CD4-positive, alpha-beta T cell (primary cell): ENCODE measurements around the gene PMF1. TPM values are rescaled to one million over a fixed set of nuclear protein-coding genes. Genes with fewer than 3 reads are reported as not detected.

Source experiments
- ATAC-seq: fragments of 200-7000 bp; cut with Tn5 transposase; one replicate; pipeline ENCODE4 v1.10.0; 2022; ENCODE audit warnings: mild to moderate bottlenecking; ENCODE audit not compliant: poor library complexity
- CTCF ChIA-PET: fragments of 350-600 bp; sonication (Branson Sonifier 250); formaldehyde crosslinking; loops from one replicate; lab custom pipeline; 2021; ENCODE audit warnings: antibody characterized with exemption, inconsistent platforms; lab: Charles Lee
- POLR2A ChIA-PET: fragments of 350-600 bp; sonication (Branson Sonifier 250); formaldehyde crosslinking; loops from one replicate; lab custom pipeline; 2021; ENCODE audit warnings: antibody characterized with exemption, inconsistent platforms; lab: Charles Lee
- DNase-seq, 14 experiments: peaks; one replicate each; pipeline ENCODE4 v3.0.0-alpha.2; 2013 to 2020; ENCODE audit warnings: mixed read lengths in 2 of 14
- H3K27ac ChIP-seq, 2 donors: one replicate each; pipeline versions ENCODE4 v1.5.1 to v1.7.0; 2013; ENCODE audit warnings: low read length in 2 of 2, low read depth in 1 of 2, mild to moderate bottlenecking in 1 of 2
- H3K27me3 ChIP-seq, 2 experiments: 1 replicate in 1 of 2; 2 replicates in 1 of 2; pipeline versions ENCODE4 v1.6.1 to v1.7.0; 2013; ENCODE audit warnings: low read length in 2 of 2, control low read depth in 1 of 2, mild to moderate bottlenecking in 1 of 2, moderate library complexity in 1 of 2; ENCODE audit not compliant: insufficient read depth in 2 of 2, control insufficient read depth in 1 of 2
- H3K36me3 ChIP-seq: one replicate; pipeline ENCODE4 v1.6.1; 2013; ENCODE audit warnings: low read length, control low read depth; ENCODE audit not compliant: insufficient read depth
- H3K4me1 ChIP-seq: one replicate; pipeline ENCODE4 v1.6.1; 2013; ENCODE audit warnings: low read length, control low read depth; ENCODE audit not compliant: insufficient read depth
- H3K4me3 ChIP-seq: one replicate; pipeline ENCODE4 v1.5.1; 2013; ENCODE audit warnings: mild to moderate bottlenecking, low read length, moderate library complexity
- H3K9me3 ChIP-seq, 2 experiments: 1 replicate in 1 of 2; 2 replicates in 1 of 2; pipeline versions ENCODE4 v1.6.1 to v1.7.0; 2013; ENCODE audit warnings: low read length in 2 of 2, mild to moderate bottlenecking in 2 of 2, control low read depth in 1 of 2, moderate library complexity in 1 of 2; ENCODE audit not compliant: control insufficient read depth in 1 of 2, insufficient read depth in 1 of 2
- H3K27ac Mint-ChIP-seq: one replicate; pipeline ENCODE4 v1.8.0; 2020; ENCODE audit warnings: mixed read lengths
- H3K27me3 Mint-ChIP-seq: one replicate; pipeline ENCODE4 v1.8.0; 2021; ENCODE audit warnings: mixed read lengths
- H3K36me3 Mint-ChIP-seq: one replicate; pipeline ENCODE4 v1.8.0; 2021; ENCODE audit warnings: low read depth, mixed read lengths
- H3K4me1 Mint-ChIP-seq: one replicate; pipeline ENCODE4 v1.8.0; 2021; ENCODE audit warnings: low read depth, mixed read lengths
- H3K4me3 Mint-ChIP-seq: one replicate; pipeline ENCODE4 v1.8.0; 2020; ENCODE audit warnings: mild to moderate bottlenecking, mixed read lengths
- H3K9me3 Mint-ChIP-seq: one replicate; pipeline ENCODE4 v1.8.0; 2020; ENCODE audit warnings: mixed read lengths
- intact Hi-C, 2 experiments: fragments of 100-400 bp; cut with DNase I in 1 of 2; cut with micrococcal nuclease in 1 of 2; formaldehyde crosslinking; loops; one replicate each; pipeline versions ENCODE4 v1.15.1 to v1.9.0; 2023 to 2025; cut with DNase I, micrococcal nuclease
- polyA plus RNA-seq, 2 donors: library from polyadenylated mRNA; unstranded; fragments of 120-200 nt; gene quantifications; one replicate each; pipeline ENCODE4 v1.2.1, GENCODE V29; 2013
- total RNA-seq, 174 experiments: library from RNA in 2 of 174; stranded (reverse) in 2 of 174; gene quantifications; one replicate each; pipeline ENCODE4 v1.2.3 and lab custom pipeline; 2021 to 2026
- TF ChIP-seq, protein P1 (sequence below): fragments of 200-600 bp; IDR thresholded peaks from one replicate; pipeline ENCODE4 v1.8.0; 2022; ENCODE audit warnings: antibody characterized with exemption, mild to moderate bottlenecking

Gene PMF1, protein sequence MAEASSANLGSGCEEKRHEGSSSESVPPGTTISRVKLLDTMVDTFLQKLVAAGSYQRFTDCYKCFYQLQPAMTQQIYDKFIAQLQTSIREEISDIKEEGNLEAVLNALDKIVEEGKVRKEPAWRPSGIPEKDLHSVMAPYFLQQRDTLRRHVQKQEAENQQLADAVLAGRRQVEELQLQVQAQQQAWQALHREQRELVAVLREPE
- total RNA-seq (10 to 100 TPM; 58.0 to 61.2 TPM), total RNA-seq (lab: John Stamatoyannopoulos, UW) (6.9 to 52.8 (median 17.0) reads per million in 172 experiments)
- 43.7 TPM for polyA plus RNA-seq (2013, experiment 1 of 2)
- 46.8 TPM for polyA plus RNA-seq (2013, experiment 2 of 2)

DNA sequence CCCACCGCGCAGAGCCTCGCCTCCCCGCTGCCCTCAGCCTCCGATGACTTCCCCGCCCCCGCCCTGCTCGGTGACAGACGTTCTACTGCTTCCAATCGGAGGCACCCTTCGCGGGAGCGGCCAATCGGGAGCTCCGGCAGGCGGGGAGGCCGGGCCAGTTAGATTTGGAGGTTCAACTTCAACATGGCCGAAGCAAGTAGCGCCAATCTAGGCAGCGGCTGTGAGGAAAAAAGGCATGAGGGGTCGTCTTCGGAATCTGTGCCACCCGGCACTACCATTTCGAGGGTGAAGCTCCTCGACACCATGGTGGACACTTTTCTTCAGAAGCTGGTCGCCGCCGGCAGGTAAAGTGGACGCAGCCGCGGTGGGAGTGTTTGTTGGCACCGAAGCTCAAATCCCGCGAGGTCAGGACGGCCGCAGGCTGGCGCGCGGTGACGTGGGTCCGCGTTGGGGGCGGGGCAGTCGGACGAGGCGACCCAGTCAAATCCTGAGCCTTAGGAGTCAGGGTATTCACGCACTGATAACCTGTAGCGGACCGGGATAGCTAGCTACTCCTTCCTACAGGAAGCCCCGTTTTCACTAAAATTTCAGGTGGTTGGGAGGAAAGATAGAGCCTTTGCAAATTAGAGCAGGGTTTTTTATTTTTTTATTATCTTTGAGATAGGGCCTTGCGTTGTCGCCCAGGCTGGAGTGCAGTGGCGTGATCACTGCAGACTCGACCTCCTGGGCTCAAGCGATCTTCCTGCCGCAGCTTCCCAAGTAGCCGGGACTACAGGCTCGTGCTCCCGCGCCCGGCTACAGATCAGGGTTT is at the start of gene PMF1:
Gene PMF1, plus strand, starts transcription at position 175 of the 811 bp plus-strand sequence. Its CDS starts 9 bp downstream, at position 184.
- Mint-ChIP-seq H3K36me3 (peaks cover 76% of the 10 kb centered on the region), H3K27ac (peak within 1 kb of the TSS; percentile 99), H3K4me3 (peak within 1 kb of the TSS; percentile 98), H3K27me3 (no peaks in the 10 kb centered on the region), H3K9me3 (no peaks in the 10 kb centered on the region), H3K4me1 (peaks cover 37% of the 10 kb centered on the region)
- H3K4me3 ChIP-seq, result peak within 1 kb of the TSS; percentile 69
- peak; percentile 96 for ATAC-seq
- TF ChIP-seq, protein P1, sequence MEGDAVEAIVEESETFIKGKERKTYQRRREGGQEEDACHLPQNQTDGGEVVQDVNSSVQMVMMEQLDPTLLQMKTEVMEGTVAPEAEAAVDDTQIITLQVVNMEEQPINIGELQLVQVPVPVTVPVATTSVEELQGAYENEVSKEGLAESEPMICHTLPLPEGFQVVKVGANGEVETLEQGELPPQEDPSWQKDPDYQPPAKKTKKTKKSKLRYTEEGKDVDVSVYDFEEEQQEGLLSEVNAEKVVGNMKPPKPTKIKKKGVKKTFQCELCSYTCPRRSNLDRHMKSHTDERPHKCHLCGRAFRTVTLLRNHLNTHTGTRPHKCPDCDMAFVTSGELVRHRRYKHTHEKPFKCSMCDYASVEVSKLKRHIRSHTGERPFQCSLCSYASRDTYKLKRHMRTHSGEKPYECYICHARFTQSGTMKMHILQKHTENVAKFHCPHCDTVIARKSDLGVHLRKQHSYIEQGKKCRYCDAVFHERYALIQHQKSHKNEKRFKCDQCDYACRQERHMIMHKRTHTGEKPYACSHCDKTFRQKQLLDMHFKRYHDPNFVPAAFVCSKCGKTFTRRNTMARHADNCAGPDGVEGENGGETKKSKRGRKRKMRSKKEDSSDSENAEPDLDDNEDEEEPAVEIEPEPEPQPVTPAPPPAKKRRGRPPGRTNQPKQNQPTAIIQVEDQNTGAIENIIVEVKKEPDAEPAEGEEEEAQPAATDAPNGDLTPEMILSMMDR, result no peak
- no peaks in the 10 kb centered on the region for H3K27me3 ChIP-seq
- DNase-seq, result peak; percentile 90 to 97 (median 94)
- ChIA-PET CTCF (interaction anchor here (0.7 to 4.5 kb wide), 4 partner anchors 11 to 116 kb away, joined by 3 to 45 read pairs (median 4); partner anchors contain the start of genes SLC25A44 and SMG5), POLR2A (interaction anchor here (0.6 to 2.8 kb wide), 40 partner anchors 9 to 576 kb away, joined by 3 to 46 read pairs (median 4); partner anchors contain the start of genes ARHGEF2, CCT3, GON4L and KHDC4)
- peaks cover 46% of the 10 kb centered on the region for H3K4me1 ChIP-seq
- intact Hi-C loops, result loop anchor here (1.0 to 10.0 kb wide), 3 partner anchors 20 to 532 kb away; partner anchors contain the start of genes CCT3 (in 1 of the 2), MRPL24 (in 1 of the 2) and TSACC (in 1 of the 2)
- H3K27ac ChIP-seq, result peak within 1 kb of the TSS; percentile 90 to 98
- peaks cover 33% of the 10 kb centered on the region for H3K36me3 ChIP-seq
- H3K9me3 ChIP-seq, result no peaks in the 10 kb centered on the region

DNA sequence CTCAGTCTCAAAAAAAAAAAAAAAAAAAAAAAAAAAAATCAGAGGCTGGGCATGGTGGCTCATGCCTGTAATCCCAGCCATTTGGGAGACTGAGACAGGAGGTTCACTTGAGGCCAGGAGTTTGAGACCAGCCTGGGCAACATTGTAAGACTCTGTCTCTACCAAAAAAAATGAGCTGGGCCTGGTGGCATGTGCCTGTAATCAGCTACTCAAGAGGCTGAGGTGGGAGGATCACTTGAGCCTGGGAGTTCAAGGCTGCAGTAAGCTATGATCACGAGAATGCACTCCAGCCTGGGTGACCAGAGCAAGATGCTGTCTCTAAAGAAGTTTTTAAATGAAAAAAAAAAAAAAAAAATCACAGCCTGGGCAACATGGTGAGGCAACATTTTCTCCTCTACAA is 49.1 kb upstream of the PMF1 start:
- POLR2A ChIA-PET, result interaction anchor here (0.6 to 1.7 kb wide), 4 partner anchors 8 to 49 kb away, joined by 3 to 7 read pairs (median 4); partner anchors contain the start of gene PMF1
- Histone ChIP-seq H3K27ac (no peak overlapping the region), H3K9me3 (no peaks in the 10 kb centered on the region), H3K4me3 (no peak overlapping the region), H3K27me3 (no peaks in the 10 kb centered on the region), H3K36me3 (no peaks in the 10 kb centered on the region), H3K4me1 (peaks cover 15% of the 10 kb centered on the region)
- Mint-ChIP-seq H3K4me1 (peaks cover 26% of the 10 kb centered on the region), H3K9me3 (no peaks in the 10 kb centered on the region), H3K36me3 (peaks cover 4% of the 10 kb centered on the region), H3K4me3 (peak overlapping the region; percentile 20), H3K27ac (no peak overlapping the region), H3K27me3 (no peaks in the 10 kb centered on the region)
- TF ChIP-seq, protein P1, result no peak
- CTCF ChIA-PET, result interaction anchor here (0.7 to 0.8 kb wide), 2 partner anchors 11 to 22 kb away, joined by 4 to 7 read pairs; no protein-coding TSS in a partner anchor
- intact Hi-C loops, result no loop called here
- ATAC-seq (no peak), DNase-seq (peak in 1 of 14 experiments; percentile 26)

DNA sequence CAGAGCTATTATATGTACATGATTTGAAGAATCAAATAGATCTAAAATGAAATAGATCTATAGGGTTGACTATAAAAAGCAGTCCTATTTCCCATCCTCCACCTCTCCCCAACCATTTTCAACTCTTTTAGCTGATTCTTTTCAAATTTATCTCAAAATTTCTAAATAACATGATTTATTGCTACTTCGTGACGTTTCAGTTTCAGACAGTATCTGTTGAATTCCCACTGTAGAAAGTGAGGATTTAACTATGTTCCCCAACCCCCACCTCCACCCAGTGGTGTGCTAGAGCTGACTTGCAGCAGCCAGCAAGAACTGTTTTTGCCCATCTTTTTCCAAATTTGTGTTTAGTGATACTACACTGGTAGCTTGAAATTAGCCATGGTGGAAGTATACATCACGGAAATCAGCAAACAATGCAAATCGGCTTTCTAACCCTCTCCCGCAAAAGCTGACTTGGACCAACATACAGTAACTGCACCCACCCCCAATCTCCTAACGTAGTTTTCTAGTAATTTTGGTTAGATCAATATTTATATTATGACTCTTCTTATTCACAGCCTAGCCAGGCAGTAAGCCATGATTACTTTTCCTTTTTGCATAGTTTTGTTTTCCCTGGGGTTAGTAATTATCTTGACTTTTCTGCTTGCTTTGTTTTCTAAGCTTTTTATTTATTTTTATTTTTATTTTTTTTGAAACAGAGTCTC is 48.5 kb upstream of the PMF1 start:
- TF ChIP-seq, protein P1, result no peak
- Histone ChIP-seq H3K9me3 (no peaks in the 10 kb centered on the region), H3K36me3 (no peaks in the 10 kb centered on the region), H3K27me3 (no peaks in the 10 kb centered on the region), H3K27ac (no peak overlapping the region), H3K4me3 (no peak overlapping the region), H3K4me1 (peaks cover 13% of the 10 kb centered on the region)
- POLR2A ChIA-PET, result interaction anchor here (0.6 to 1.7 kb wide), 4 partner anchors 9 to 48 kb away, joined by 3 to 7 read pairs (median 4); partner anchors contain the start of gene PMF1
- no peaks in the 10 kb centered on the region for H3K27me3 Mint-ChIP-seq
- intact Hi-C loops, result no loop called here
- no peak for ATAC-seq
- no peak for DNase-seq
- H3K9me3 Mint-ChIP-seq, result no peaks in the 10 kb centered on the region
- peaks cover 4% of the 10 kb centered on the region for H3K36me3 Mint-ChIP-seq
- H3K4me3 Mint-ChIP-seq, result peak overlapping the region; percentile 20
- H3K27ac Mint-ChIP-seq, result no peak overlapping the region
- CTCF ChIA-PET, result interaction anchor here (0.7 to 1.5 kb wide), 4 partner anchors 10 to 68 kb away, joined by 3 to 7 read pairs (median 4); no protein-coding TSS in a partner anchor
- H3K4me1 Mint-ChIP-seq, result peaks cover 21% of the 10 kb centered on the region
